HepG2 (cell line): ENCODE measurements around the gene DNM3. TPM values are rescaled to one million over a fixed set of nuclear protein-coding genes. Genes with fewer than 3 reads are reported as not detected.

Experiments
- ATAC-seq: fragments of 200-7000 bp; cut with Tn5 transposase; 3 replicates; pipeline ENCODE4 v1.9.1; 2020; ENCODE audit warnings: mild to moderate bottlenecking, moderate library complexity
- BruUV-seq: library from RNA; stranded (reverse); fragments of 400-500 nt; replicated peaks from 2 replicates; lab custom pipeline; 2021; lab: Mats Ljungman, UMichigan
- CTCF ChIA-PET: fragments of 300-600 bp; formaldehyde crosslinking; extraction: SDS; loops from one replicate; lab custom pipeline; 2021; ENCODE audit warnings: low total read pairs, inconsistent platforms, low intra/inter-chr PET ratio; lab: Yijun Ruan, JAX
- POLR2A ChIA-PET: fragments of 350-600 bp; sonication (Branson Sonifier 250); formaldehyde crosslinking; loops from one replicate; lab custom pipeline; 2020; ENCODE audit warnings: antibody characterized with exemption, inconsistent platforms; lab: Yijun Ruan, JAX
- DNase-seq: peaks from one replicate; pipeline ENCODE4 v3.0.0-alpha.2; 2015; ENCODE audit warnings: low spot score
- FAIRE-seq: peaks from 3 replicates; lab custom pipeline; 2011; peaks lifted over from hg19 to GRCh38; lab: Jason Lieb, UNC
- H2AFZ ChIP-seq: one replicate; pipeline ENCODE4 v1.6.1; 2011; ENCODE audit warnings: low read length, inconsistent platforms
- H3K27ac ChIP-seq: fragments of 300-600 bp; 3 replicates; pipeline ENCODE4 v1.8.0; 2011; ENCODE audit warnings: mixed run types, mild to moderate bottlenecking, mixed read lengths, low read length, inconsistent platforms; ENCODE audit not compliant: insufficient read depth; ENCODE audit errors: extremely low read length
- H3K27me3 ChIP-seq, 2 experiments: fragments of 200-600 bp in 1 of 2; 2 replicates in 1 of 2; 3 replicates in 1 of 2; pipeline versions ENCODE4 v1.6.0 to v1.8.0; 2011; ENCODE audit warnings: low read length in 2 of 2, mild to moderate bottlenecking in 2 of 2, moderate library complexity in 2 of 2, inconsistent platforms in 1 of 2; ENCODE audit not compliant: insufficient read depth in 2 of 2, control insufficient read depth in 1 of 2
- H3K36me3 ChIP-seq, 2 experiments: fragments of 200-600 bp in 1 of 2; replicated peaks in 1 of 2; 2 replicates in 1 of 2; 3 replicates in 1 of 2; pipeline versions ENCODE4 v1.5.1 to v1.8.0; 2011; ENCODE audit warnings: low read length in 2 of 2, inconsistent platforms in 1 of 2; ENCODE audit not compliant: insufficient read depth in 2 of 2, control insufficient read depth in 1 of 2
- H3K4me1 ChIP-seq: 2 replicates; pipeline ENCODE4 v1.5.1; 2012; ENCODE audit warnings: low read length, inconsistent platforms; ENCODE audit not compliant: insufficient read depth
- H3K4me2 ChIP-seq: 2 replicates; pipeline ENCODE4 v1.6.0; 2011; ENCODE audit warnings: low read depth, low read length, inconsistent platforms
- H3K4me3 ChIP-seq, 3 experiments: fragments of 200-600 bp in 1 of 3; sonication (generic), shearing (Covaris generic) in 1 of 3; replicated peaks in 1 of 3; 2 replicates each; pipeline ENCODE4 v1.5.1; 2011 to 2016; ENCODE audit warnings: low read length in 3 of 3, inconsistent platforms in 2 of 3, low read depth in 2 of 3, mild to moderate bottlenecking in 2 of 3, control low read depth in 1 of 3, mixed read lengths in 1 of 3; ENCODE audit not compliant: insufficient read depth in 1 of 3
- H3K79me2 ChIP-seq: one replicate; pipeline ENCODE4 v1.6.1; 2011; ENCODE audit warnings: low read length, inconsistent platforms; ENCODE audit not compliant: insufficient read depth
- H3K9ac ChIP-seq: 2 replicates; pipeline ENCODE4 v1.6.0; 2011; ENCODE audit warnings: mild to moderate bottlenecking, low read depth, low read length, inconsistent platforms; ENCODE audit not compliant: insufficient read depth
- H3K9me3 ChIP-seq: 2 replicates; pipeline ENCODE4 v1.5.1; 2012; ENCODE audit warnings: mild to moderate bottlenecking, low read length
- H4K20me1 ChIP-seq: 2 replicates; pipeline ENCODE4 v1.6.0; 2011; ENCODE audit warnings: inconsistent platforms, mild to moderate bottlenecking, low read length, moderate library complexity; ENCODE audit not compliant: insufficient read depth
- KMT2A ChIP-seq: sonication (generic); formaldehyde crosslinking; IDR thresholded peaks from 2 replicates; pipeline ENCODE4 v1.4.0; 2020; ENCODE audit warnings: missing genetic modification reagents
- WIZ ChIP-seq: sonication (generic); formaldehyde crosslinking; IDR thresholded peaks from 2 replicates; pipeline ENCODE4 v1.5.1; 2020; ENCODE audit warnings: mild to moderate bottlenecking, missing genetic modification reagents
- ZNF672 ChIP-seq: sonication (generic); formaldehyde crosslinking; IDR thresholded peaks from 2 replicates; pipeline ENCODE4 v1.8.1; 2022; ENCODE audit warnings: missing genetic modification reagents
- ZNF713 ChIP-seq: sonication (generic); formaldehyde crosslinking; IDR thresholded peaks from 2 replicates; pipeline ENCODE4 v1.4.0; 2020; ENCODE audit warnings: mild to moderate bottlenecking, missing genetic modification reagents
- WGBS: methylation state at CpG from one replicate; pipeline ENCODE4 v1.1.6; 2017; ENCODE audit warnings: low lambda C conversion rate; 5-methylcytosine and 5-hydroxymethylcytosine counted together
- in situ Hi-C: cut with HindIII; loops from 2 replicates; pipeline ENCODE4 v1.10.0; 2017; ENCODE audit warnings: low pct_unique_long_range_greater_than_20kb; ENCODE audit not compliant: extremely low pct_ligation_motif_present
- intact Hi-C: fragments of 100-400 bp; cut with micrococcal nuclease; formaldehyde crosslinking; loops from one replicate; pipeline ENCODE4 v1.10.0; 2022; ENCODE audit not compliant: unreplicated experiment
- polyA plus RNA-seq, 8 experiments: library from polyadenylated mRNA; depleted of rRNA in 3 of 8; stranded (reverse) in 7 of 8; unstranded in 1 of 8; fragments of >200 nt; fragmentation: Illumina TruSeq in 4 of 8; extraction: Trizol in 4 of 8; gene quantifications; 2 replicates each; pipeline versions ENCODE4 v1.2.1 to v1.2.3, GENCODE V29; 2011 to 2016; ENCODE audit warnings: low read depth in 4 of 8, missing spikeins in 1 of 8, mixed read lengths in 1 of 8; ENCODE audit not compliant: insufficient read depth in 1 of 8
- total RNA-seq, 5 experiments: library from RNA; depleted of rRNA; stranded (reverse); fragments of >200 nt; fragmentation: Illumina TruSeq; extraction: Trizol; gene quantifications; 2 replicates each; pipeline ENCODE4 v1.2.3, GENCODE V29; 2016; ENCODE audit warnings: low read depth in 1 of 5

The DNM3 gene
- total and polyA plus RNA-seq, 2 of the 13 experiments (the other 11 are each of a cell fraction or from before 2014, with no cell fraction given) = 0.05 TPM; not detected in 1

DNA sequence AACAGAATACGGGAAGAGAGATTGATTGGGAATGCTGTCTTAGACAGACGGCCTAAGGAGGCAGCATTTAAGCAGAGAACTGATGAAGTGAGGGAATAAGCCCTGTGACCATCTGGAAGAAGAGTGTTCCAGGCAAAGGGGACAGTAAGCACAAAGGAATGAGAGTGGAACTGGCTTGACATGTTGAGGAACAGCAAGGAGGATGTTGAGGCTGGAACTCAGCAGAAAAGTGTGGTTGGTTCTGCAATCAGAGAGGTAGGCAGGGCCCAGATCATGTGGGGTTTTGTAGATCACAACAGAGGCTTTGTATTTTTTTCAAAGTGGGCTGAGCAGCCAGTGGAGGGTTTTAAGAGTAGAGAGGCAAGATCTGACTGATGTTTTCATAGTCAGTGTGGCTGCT, 157.4 kb downstream of the DNM3 start:
- DNase-seq = no peak
- Histone ChIP-seq H3K9ac (no peak overlapping the region), H3K4me1 (no peaks in the 10 kb centered on the region), H3K9me3 (no peaks in the 10 kb centered on the region), H3K4me2 (no peak overlapping the region), H3K27me3 (no peaks in the 10 kb centered on the region; a peak in 1 of 5 replicates), H3K36me3 (no peaks in the 10 kb centered on the region), H2AFZ (no peak overlapping the region), H3K4me3 (no peak overlapping the region), H3K27ac (no peak overlapping the region), H4K20me1 (no peaks in the 10 kb centered on the region), H3K79me2 (no peaks in the 10 kb centered on the region)
- in situ Hi-C loops = no loop called here
- FAIRE-seq = no peak
- ChIA-PET CTCF (no interaction called here), POLR2A (no interaction called here)
- 0% methylated on average over 2 of the region's 2 CpGs for WGBS
- BruUV-seq = no TSS peak
- ATAC-seq = no peak
- intact Hi-C loops = no loop called here
- TF ChIP-seq WIZ = no peak

- POLR2A ChIA-PET = no interaction called here
- Histone ChIP-seq H3K79me2 (no peaks in the 10 kb centered on the region), H4K20me1 (no peaks in the 10 kb centered on the region), H3K36me3 (no peaks in the 10 kb centered on the region), H3K4me2 (no peak overlapping the region), H3K4me3 (no peak overlapping the region), H3K9ac (no peak overlapping the region), H3K9me3 (no peaks in the 10 kb centered on the region), H2AFZ (no peak overlapping the region)
- DNase-seq = no peak
- CTCF ChIA-PET = no interaction called here
- ATAC-seq = no peak
- BruUV-seq = no TSS peak
- in situ Hi-C loops = loop anchor here (10.0 kb wide), 1 partner anchor 395 kb away; no protein-coding TSS in a partner anchor
- no peak for FAIRE-seq
- intact Hi-C loops = no loop called here
- WGBS = 17% methylated on average over 2 of the region's 2 CpGs
- TF ChIP-seq KMT2A (CRISPR knock-in tag) (no peak), ZNF672 (CRISPR knock-in tag) (no peak), ZNF713 (CRISPR knock-in tag) (no peak)
- TF ChIP-seq, all 625 proteins: peak for 0
- H3K27ac ChIP-seq = no peak overlapping the region
- no peaks in the 10 kb centered on the region for H3K4me1 ChIP-seq
- H3K27me3 ChIP-seq = no peaks in the 10 kb centered on the region
Measured at GRCh38 chr1:171999756-172000155, 158.5 kb downstream of the DNM3 start.
